ENCODE data around the gene SP9. TPM values are rescaled to one million over a fixed set of nuclear protein-coding genes. Genes with fewer than 3 reads are reported as not detected.

Gene SP9
- not detected for total RNA-seq
- long read RNA-seq: 0 reads

- Histone ChIP-seq H3K4me1 (peaks cover 0 to 34% (median 0%) of the 10 kb centered on the region in 4 donors), H3K36me3 (no peaks in the 10 kb centered on the region), H3K9me3 (no peaks in the 10 kb centered on the region), H3K27ac (no peak within 1 kb of the TSS), H3K4me3 (no peak within 1 kb of the TSS), H3K27me3 (peaks cover 30 to 78% of the 10 kb centered on the region in 2 donors)
- ATAC-seq (no peak), DNase-seq (no peak)
- intact Hi-C loops (cut with DNase I): no loop called here
- WGBS (ENCODE audit: insufficient coverage, low coverage, low lambda C conversion rate, missing lambda C conversion rate): 7% methylated on average over 10 of the region's 44 CpGs
- TF ChIP-seq CTCF (IDR thresholded peaks at IDR 0.05) (no peak), POLR2A (IDR thresholded peaks at IDR 0.05) (no peak)
These were observed at the start of gene SP9 for GRCh38 chr2:174334781-174335251. TSS of gene SP9 (plus strand) at chr2:174334954. CDS start at chr2:174335093, 139 bp downstream.

- Histone ChIP-seq H3K4me1 (no peaks in the 10 kb centered on the region), H3K4me3 (no peak overlapping the region), H3K27ac (no peak overlapping the region), H3K9me3 (no peaks in the 10 kb centered on the region), H3K36me3 (no peaks in the 10 kb centered on the region), H3K27me3 (no peaks in the 10 kb centered on the region)
- intact Hi-C loops (cut with DNase I): no loop called here
- 85% methylated on average over 2 of the region's 2 CpGs for WGBS (ENCODE audit: insufficient coverage, low coverage, low lambda C conversion rate, missing lambda C conversion rate)
- ATAC-seq (no peak), DNase-seq (no peak)
- TF ChIP-seq POLR2A (IDR thresholded peaks at IDR 0.05): no peak
- TF ChIP-seq CTCF (IDR thresholded peaks at IDR 0.05): no peak
These were observed 48.6 kb upstream of the SP9 start for GRCh38 chr2:174286172-174286571.

- H3K4me1 ChIP-seq: no peaks in the 10 kb centered on the region
- TF ChIP-seq POLR2A (IDR thresholded peaks at IDR 0.05): no peak
- no peak for TF ChIP-seq CTCF (IDR thresholded peaks at IDR 0.05)
- H3K36me3 ChIP-seq: no peaks in the 10 kb centered on the region
- no peak overlapping the region for H3K27ac ChIP-seq
- ATAC-seq (no peak), DNase-seq (no peak)
- 79% methylated on average over 1 of the region's 1 CpG for WGBS (ENCODE audit: insufficient coverage, low coverage, low lambda C conversion rate, missing lambda C conversion rate)
- intact Hi-C loops (cut with DNase I): no loop called here
- H3K4me3 ChIP-seq: no peak overlapping the region
- H3K9me3 ChIP-seq: no peaks in the 10 kb centered on the region
- H3K27me3 ChIP-seq: no peaks in the 10 kb centered on the region
These were observed 41.8 kb upstream of the SP9 start for GRCh38 chr2:174292908-174293307.

- Histone ChIP-seq H3K4me1 (no peaks in the 10 kb centered on the region), H3K9me3 (no peaks in the 10 kb centered on the region), H3K27ac (no peak overlapping the region), H3K27me3 (no peaks in the 10 kb centered on the region), H3K4me3 (no peak overlapping the region), H3K36me3 (no peaks in the 10 kb centered on the region)
- intact Hi-C loops (cut with DNase I): no loop called here
- WGBS (ENCODE audit: insufficient coverage, low coverage, low lambda C conversion rate, missing lambda C conversion rate): 54% methylated on average over 2 of the region's 3 CpGs
- TF ChIP-seq CTCF (IDR thresholded peaks at IDR 0.05): no peak
- TF ChIP-seq POLR2A (IDR thresholded peaks at IDR 0.05): no peak
- DNase-seq (no peak), ATAC-seq (no peak)
These were observed 34.6 kb upstream of the SP9 start for GRCh38 chr2:174300114-174300513.

Measured in right lobe of liver (tissue), 6 donors.